Activated T-cell treated with anti-CD3 and anti-CD28 coated beads, Interleukin-2, amount 50 U/mL, for 1 hour (primary cell): ENCODE measurements around the gene NTSR1.

ENCODE experiments used
- DNase-seq: peaks from one replicate; pipeline ENCODE4 v3.0.0-alpha.2; 2020

NTSR1 gene

GRCh38 chr20:62806383-62807050, 97.9 kb downstream of the NTSR1 start:
- no peak for DNase-seq

DNA sequence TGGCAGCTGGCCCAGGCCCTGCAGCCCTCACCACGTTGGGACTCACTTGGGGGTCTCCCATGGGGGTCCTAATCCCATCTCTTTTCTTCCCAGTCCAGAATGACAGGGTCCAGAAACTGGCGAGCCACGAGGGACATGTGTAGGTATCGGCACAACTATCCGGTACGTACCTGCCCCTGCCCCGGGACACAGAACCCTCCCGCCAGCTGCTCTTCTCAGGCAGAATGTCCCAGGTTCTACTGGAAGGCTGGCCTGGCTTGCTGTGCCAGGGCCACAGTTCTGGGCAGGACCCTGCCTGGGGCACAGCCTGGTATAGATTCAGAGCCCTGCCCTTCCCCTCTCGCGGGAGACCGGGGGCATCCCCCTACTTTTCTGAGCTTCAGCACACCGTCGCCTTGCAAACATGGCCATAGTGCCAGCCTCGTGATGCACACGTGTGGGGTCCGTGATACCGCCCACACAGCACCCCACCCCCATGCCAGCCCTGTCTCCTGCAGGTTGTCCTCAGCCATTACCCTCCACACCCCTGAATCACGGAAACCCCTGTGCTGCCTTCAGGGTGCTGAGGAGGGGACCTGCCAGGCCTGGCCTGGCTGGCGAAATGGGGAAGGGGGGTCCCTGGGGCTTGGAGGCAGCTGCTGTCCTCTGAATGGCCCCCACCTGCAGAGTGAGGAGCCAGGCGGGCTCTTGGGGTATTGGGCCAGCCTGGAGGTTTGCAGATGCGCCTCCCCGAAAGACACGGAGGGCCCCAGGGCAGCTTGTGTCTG, 99.0 kb downstream of the NTSR1 start:
- no peak for DNase-seq

GRCh38 chr20:62808211-62808865, 99.7 kb downstream of the NTSR1 start:
- DNase-seq = peak; percentile 81

DNA sequence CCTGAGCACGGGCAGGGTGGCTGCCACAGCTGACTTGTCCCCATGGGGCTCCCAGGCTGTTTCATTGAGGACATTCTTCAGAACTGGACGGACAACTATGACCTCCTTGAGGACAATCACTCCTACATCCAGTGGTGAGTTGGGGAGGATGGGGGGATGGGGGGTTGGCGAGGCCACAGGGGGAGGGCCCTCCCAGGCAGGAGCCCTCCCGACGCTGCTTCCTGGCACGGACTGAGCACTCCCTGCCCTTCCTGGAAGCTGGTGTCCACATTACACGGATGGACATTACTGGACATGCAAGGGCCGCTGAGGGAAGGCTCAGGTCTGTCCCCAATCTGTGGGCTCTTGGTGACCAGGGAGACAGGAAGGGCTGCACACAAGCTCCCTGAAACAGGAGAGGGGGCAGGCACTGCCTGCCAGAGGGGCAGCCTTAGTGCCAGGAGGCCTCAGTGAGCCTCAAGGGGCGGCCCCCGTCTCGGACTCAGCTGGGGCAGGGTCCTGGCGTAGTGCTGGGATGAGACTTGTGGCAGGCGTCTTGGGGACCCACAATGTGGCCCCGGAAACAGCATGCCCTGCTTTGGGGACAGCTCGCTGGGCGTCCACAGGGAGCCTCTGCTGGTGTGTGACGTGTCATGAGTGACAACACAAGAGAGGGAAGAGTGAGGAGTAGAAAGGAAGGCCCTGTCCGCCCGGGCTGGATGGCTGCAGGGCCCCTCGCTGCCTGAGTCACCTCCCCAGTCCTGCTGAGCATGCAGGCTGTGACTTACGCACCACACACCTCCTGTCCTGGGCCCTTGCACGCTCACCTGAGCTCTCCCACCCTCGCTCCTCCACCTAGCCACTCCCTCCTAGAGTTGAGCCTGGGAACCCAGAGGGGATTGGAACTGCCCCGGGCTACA, 101.1 kb downstream of the NTSR1 start:
- DNase-seq = no peak

- no peak for DNase-seq
Measured at GRCh38 chr20:62811320-62811719, 102.7 kb downstream of the NTSR1 start.

- no peak for DNase-seq
Measured at GRCh38 chr20:62811720-62812119, 103.1 kb downstream of the NTSR1 start.
